Measurements from ENCODE around the gene NOX1.
"Not testable (repeated sequence)": the region's sequence is repeated elsewhere in the genome, so short reads cannot be mapped to it uniquely, and the experiment has no call there.

DNA sequence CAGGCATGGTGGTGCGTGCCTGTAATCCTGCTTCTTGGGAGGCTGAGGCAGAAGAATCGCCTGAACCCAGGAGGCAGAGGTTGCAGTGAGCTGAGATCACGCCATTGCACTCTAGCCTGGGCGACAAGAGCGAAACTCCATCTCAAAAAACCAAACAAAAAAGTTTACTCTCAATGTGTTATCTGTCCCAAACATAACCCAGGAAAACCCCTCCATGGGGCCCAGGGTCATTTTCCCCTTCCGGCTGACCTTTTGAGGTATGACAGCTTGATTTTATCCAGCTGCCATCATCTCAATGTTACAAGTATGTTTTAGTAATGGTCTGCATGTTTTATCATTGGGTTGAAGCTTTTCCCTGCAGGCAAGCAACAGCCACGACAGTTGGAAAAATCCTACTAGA lies 77.8 kb downstream of the NOX1 start:
- TF ChIP-seq, protein P1, sequence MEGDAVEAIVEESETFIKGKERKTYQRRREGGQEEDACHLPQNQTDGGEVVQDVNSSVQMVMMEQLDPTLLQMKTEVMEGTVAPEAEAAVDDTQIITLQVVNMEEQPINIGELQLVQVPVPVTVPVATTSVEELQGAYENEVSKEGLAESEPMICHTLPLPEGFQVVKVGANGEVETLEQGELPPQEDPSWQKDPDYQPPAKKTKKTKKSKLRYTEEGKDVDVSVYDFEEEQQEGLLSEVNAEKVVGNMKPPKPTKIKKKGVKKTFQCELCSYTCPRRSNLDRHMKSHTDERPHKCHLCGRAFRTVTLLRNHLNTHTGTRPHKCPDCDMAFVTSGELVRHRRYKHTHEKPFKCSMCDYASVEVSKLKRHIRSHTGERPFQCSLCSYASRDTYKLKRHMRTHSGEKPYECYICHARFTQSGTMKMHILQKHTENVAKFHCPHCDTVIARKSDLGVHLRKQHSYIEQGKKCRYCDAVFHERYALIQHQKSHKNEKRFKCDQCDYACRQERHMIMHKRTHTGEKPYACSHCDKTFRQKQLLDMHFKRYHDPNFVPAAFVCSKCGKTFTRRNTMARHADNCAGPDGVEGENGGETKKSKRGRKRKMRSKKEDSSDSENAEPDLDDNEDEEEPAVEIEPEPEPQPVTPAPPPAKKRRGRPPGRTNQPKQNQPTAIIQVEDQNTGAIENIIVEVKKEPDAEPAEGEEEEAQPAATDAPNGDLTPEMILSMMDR (conservative IDR thresholded peaks at IDR 0.05 in 1 of 2, IDR thresholded peaks at IDR 0.05 in 1 of 2; ENCODE audit: low read depth in 1 of 2, low read length in 2 of 2): not testable (repeated sequence)
- TF ChIP-seq EZH2 (IDR thresholded peaks at IDR 0.05; ENCODE audit: low read length, missing control alignments): not testable (repeated sequence)

All from fibroblast of lung (primary cell).